HepG2 (cell line): ENCODE measurements around the gene MLH1. TPM values are rescaled to one million over a fixed set of nuclear protein-coding genes. Genes with fewer than 3 reads are reported as not detected.
A peak's percentile ranks its signal among the peaks of the same experiment; 100 is the strongest.

ENCODE experiments used
- BCL6 ChIP-seq: IDR thresholded peaks from 2 replicates; pipeline ENCODE4 v1.6.1; 2016; ENCODE audit warnings: missing genetic modification reagents, missing compliant biosample characterization
- FOXP1 ChIP-seq, 2 experiments: fragments of 450-650 bp in 1 of 2; IDR thresholded peaks; 2 replicates each; pipeline ENCODE4 v1.6.1; 2017 to 2018; ENCODE audit warnings: antibody characterized with exemption in 1 of 2
- HMGA1 ChIP-seq: sonication (generic); formaldehyde crosslinking; conservative IDR thresholded peaks from 2 replicates; pipeline ENCODE4 v1.4.0; 2020; ENCODE audit warnings: missing genetic modification reagents
- ISL2 ChIP-seq: sonication (generic); formaldehyde crosslinking; IDR thresholded peaks from 2 replicates; pipeline ENCODE4 v1.5.0; 2020; ENCODE audit warnings: missing genetic modification reagents
- KAT2B ChIP-seq: fragments of 150-350 bp; IDR thresholded peaks from 2 replicates; pipeline ENCODE4 v1.6.1; 2014; ENCODE audit warnings: low read depth, low read length, borderline replicate concordance
- LBX2 ChIP-seq: sonication (generic); formaldehyde crosslinking; IDR thresholded peaks from 2 replicates; pipeline ENCODE4 v1.5.0; 2020; ENCODE audit warnings: missing genetic modification reagents, mild to moderate bottlenecking, borderline replicate concordance
- PLSCR1 ChIP-seq: sonication (generic); formaldehyde crosslinking; IDR thresholded peaks from 2 replicates; pipeline ENCODE4 v1.5.0; 2020; ENCODE audit warnings: missing genetic modification reagents, mild to moderate bottlenecking, borderline replicate concordance
- RXRA ChIP-seq: sonication (generic); formaldehyde crosslinking; IDR thresholded peaks from 2 replicates; pipeline ENCODE4 v1.5.1; 2020; ENCODE audit warnings: missing genetic modification reagents
- SALL1 ChIP-seq: sonication (generic); formaldehyde crosslinking; IDR thresholded peaks from 2 replicates; pipeline ENCODE4 v1.8.0; 2022; ENCODE audit warnings: mild to moderate bottlenecking, missing genetic modification reagents
- SIX4 ChIP-seq: sonication (generic); formaldehyde crosslinking; IDR thresholded peaks from 2 replicates; pipeline ENCODE4 v1.4.0; 2020; ENCODE audit warnings: missing genetic modification reagents
- STAT6 ChIP-seq: sonication (generic); formaldehyde crosslinking; IDR thresholded peaks from 2 replicates; pipeline ENCODE4 v1.4.0; 2020; ENCODE audit warnings: missing genetic modification reagents, mild to moderate bottlenecking, borderline replicate concordance
- THYN1 ChIP-seq: sonication (generic); formaldehyde crosslinking; IDR thresholded peaks from 2 replicates; pipeline ENCODE4 v1.8.1; 2023; ENCODE audit warnings: low read depth, mild to moderate bottlenecking, moderate library complexity, missing genetic modification reagents, borderline replicate concordance
- ZBTB7B ChIP-seq: sonication (generic); formaldehyde crosslinking; IDR thresholded peaks from 2 replicates; pipeline ENCODE4 v1.4.0; 2020; ENCODE audit warnings: missing genetic modification reagents
- ZNF451 ChIP-seq: sonication (generic); formaldehyde crosslinking; IDR thresholded peaks from 2 replicates; pipeline ENCODE4 v1.5.0; 2020; ENCODE audit warnings: mild to moderate bottlenecking, missing genetic modification reagents
- ZNF468 ChIP-seq: sonication (generic); formaldehyde crosslinking; IDR thresholded peaks from 2 replicates; pipeline ENCODE4 v1.8.0; 2022; ENCODE audit warnings: mild to moderate bottlenecking, moderate library complexity, missing genetic modification reagents
- ZNF574 ChIP-seq: sonication (generic); formaldehyde crosslinking; IDR thresholded peaks from 2 replicates; pipeline ENCODE4 v1.4.0; 2020; ENCODE audit warnings: missing genetic modification reagents
- ZNF577 ChIP-seq: sonication (generic); formaldehyde crosslinking; IDR thresholded peaks from 2 replicates; pipeline ENCODE4 v1.4.0; 2020; ENCODE audit warnings: mild to moderate bottlenecking, low read depth, missing genetic modification reagents, borderline replicate concordance
- ZNF619 ChIP-seq: sonication (generic); formaldehyde crosslinking; IDR thresholded peaks from 2 replicates; pipeline ENCODE4 v1.4.0; 2020; ENCODE audit warnings: mild to moderate bottlenecking, missing genetic modification reagents
- ZNF704 ChIP-seq: sonication (generic); formaldehyde crosslinking; IDR thresholded peaks from 2 replicates; pipeline ENCODE4 v1.8.1; 2023; ENCODE audit warnings: mild to moderate bottlenecking, inconsistent platforms, moderate library complexity, missing genetic modification reagents, borderline replicate concordance
- ZNF709 ChIP-seq: sonication (generic); formaldehyde crosslinking; IDR thresholded peaks from 2 replicates; pipeline ENCODE4 v1.5.0; 2020; ENCODE audit warnings: mild to moderate bottlenecking, missing genetic modification reagents
- polyA plus RNA-seq, 8 experiments: library from polyadenylated mRNA; depleted of rRNA in 3 of 8; stranded (reverse) in 7 of 8; unstranded in 1 of 8; fragments of >200 nt; fragmentation: Illumina TruSeq in 4 of 8; extraction: Trizol in 4 of 8; gene quantifications; 2 replicates each; pipeline versions ENCODE4 v1.2.1 to v1.2.3, GENCODE V29; 2011 to 2016; ENCODE audit warnings: low read depth in 4 of 8, missing spikeins in 1 of 8, mixed read lengths in 1 of 8; ENCODE audit not compliant: insufficient read depth in 1 of 8
- total RNA-seq, 5 experiments: library from RNA; depleted of rRNA; stranded (reverse); fragments of >200 nt; fragmentation: Illumina TruSeq; extraction: Trizol; gene quantifications; 2 replicates each; pipeline ENCODE4 v1.2.3, GENCODE V29; 2016; ENCODE audit warnings: low read depth in 1 of 5

The MLH1 gene
- total and polyA plus RNA-seq, 2 of the 13 experiments (the other 11 are each of a cell fraction or from before 2014, with no cell fraction given), result 29.5 to 70.8 TPM

- TF ChIP-seq STAT6 (CRISPR knock-in tag), result peak; percentile 66; the same call in 1 of the 2 replicates
- TF ChIP-seq ZNF574, result peak; percentile 70
- TF ChIP-seq SALL1 (CRISPR knock-in tag), result peak; percentile 86
- TF ChIP-seq HMGA1 (CRISPR knock-in tag), result no peak
- TF ChIP-seq ZNF704 (CRISPR knock-in tag), result 0 out of 2 replicates have a peak, but pooled peaks have one; percentile 2
- TF ChIP-seq ISL2 (CRISPR knock-in tag), result no peak; the same call in none of the 2 replicates
- TF ChIP-seq SIX4 (CRISPR knock-in tag), result no peak
- no peak for TF ChIP-seq ZNF577 (CRISPR knock-in tag)
- peak; percentile 77; the same call in 1 of the 2 replicates for TF ChIP-seq ZNF619 (CRISPR knock-in tag)
- 0 out of 2 replicates have a peak, but pooled peaks have one; percentile 5 for TF ChIP-seq BCL6 (CRISPR knock-in tag)
- no peak for TF ChIP-seq THYN1 (CRISPR knock-in tag)
- TF ChIP-seq LBX2 (CRISPR knock-in tag), result no peak
- TF ChIP-seq ZNF468 (CRISPR knock-in tag), result 0 out of 2 replicates have a peak, but pooled peaks have one; percentile 59
- TF ChIP-seq ZNF451 (CRISPR knock-in tag), result no peak; the same call in 1 of the 2 replicates
- TF ChIP-seq ZNF709, result no peak
- TF ChIP-seq ZBTB7B (CRISPR knock-in tag), result no peak
- TF ChIP-seq KAT2B, result no peak
- TF ChIP-seq PLSCR1 (CRISPR knock-in tag), result no peak
- no peak for TF ChIP-seq RXRA
- no peak for TF ChIP-seq FOXP1 (IDR thresholded peaks at IDR 0.05)
- TF ChIP-seq FOXP1 (CRISPR knock-in tag; IDR thresholded peaks at IDR 0.05), result no peak
Measured at GRCh38 chr3:36993326-36994283, at the start of gene MLH1 (continued).
